Mucosa of stomach (tissue), 1 donor: ENCODE measurements around the gene TAS1R3.

Experiments
- H3K27me3 ChIP-seq: one replicate; pipeline ENCODE4 v1.7.0; 2013; ENCODE audit warnings: mild to moderate bottlenecking, low read length; ENCODE audit not compliant: control insufficient read depth, insufficient read depth
- H3K36me3 ChIP-seq: one replicate; pipeline ENCODE4 v1.7.0; 2013; ENCODE audit warnings: low read length; ENCODE audit not compliant: control insufficient read depth, insufficient read depth
- H3K4me1 ChIP-seq: one replicate; pipeline ENCODE4 v1.7.0; 2013; ENCODE audit warnings: mild to moderate bottlenecking, low read length; ENCODE audit not compliant: control insufficient read depth, insufficient read depth
- H3K4me3 ChIP-seq: one replicate; pipeline ENCODE4 v1.7.0; 2013; ENCODE audit warnings: low read length
- H3K9ac ChIP-seq: one replicate; pipeline ENCODE4 v1.7.0; 2013; ENCODE audit warnings: mild to moderate bottlenecking, low read length, moderate library complexity
- H3K9me3 ChIP-seq: one replicate; pipeline ENCODE4 v1.7.0; 2013; ENCODE audit warnings: mild to moderate bottlenecking, low read length, moderate library complexity; ENCODE audit not compliant: control insufficient read depth
- donor health status: Pancreatic carcinoma.

TAS1R3 gene

GRCh38 chr1:1373051-1373814, 42.2 kb downstream of the TAS1R3 start:
- Histone ChIP-seq H3K27me3 (no peaks in the 10 kb centered on the region), H3K36me3 (no peaks in the 10 kb centered on the region), H3K9ac (no peak overlapping the region), H3K9me3 (no peaks in the 10 kb centered on the region), H3K4me1 (peaks cover 29% of the 10 kb centered on the region), H3K4me3 (no peak overlapping the region)

DNA sequence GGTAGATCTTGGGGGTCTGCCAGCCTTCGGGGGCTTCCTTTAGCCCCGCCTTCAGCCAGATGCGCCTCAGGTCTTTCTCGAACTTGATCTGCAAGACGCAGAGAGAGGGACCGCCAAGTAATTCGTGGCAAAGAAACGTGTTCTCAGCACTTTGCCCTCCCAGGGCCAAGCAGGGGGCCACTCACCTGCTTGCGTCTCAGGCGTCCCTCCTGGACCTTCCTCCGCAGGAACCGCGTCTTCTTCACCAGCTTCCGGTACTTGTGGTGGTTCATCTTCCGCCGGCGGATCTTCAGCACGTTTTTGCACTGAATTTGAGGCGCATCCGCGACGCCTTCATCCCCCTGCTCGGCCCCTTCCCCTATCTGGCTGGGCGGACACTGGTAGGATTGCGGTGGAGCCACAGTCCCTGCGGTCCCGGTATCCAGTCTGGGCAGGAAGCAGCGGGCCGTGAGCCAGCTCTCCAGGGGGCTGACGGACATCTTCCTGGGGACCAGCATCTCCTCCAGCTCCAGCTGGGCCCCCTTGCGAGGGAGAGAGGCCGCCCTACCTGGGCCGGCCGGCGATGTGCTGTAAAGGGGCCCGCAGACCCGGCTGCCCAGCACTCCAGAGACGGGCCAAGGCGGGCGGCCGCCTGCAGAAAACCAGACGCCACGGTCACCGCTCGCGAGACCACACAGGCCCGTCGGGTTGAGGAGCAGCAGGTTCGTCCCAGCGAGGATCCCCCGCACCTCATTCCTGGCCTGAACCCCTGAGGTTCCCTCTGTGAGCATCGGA, 42.9 kb downstream of the TAS1R3 start:
- no peaks in the 10 kb centered on the region for H3K36me3 ChIP-seq
- no peaks in the 10 kb centered on the region for H3K9me3 ChIP-seq
- H3K4me1 ChIP-seq, result peaks cover 29% of the 10 kb centered on the region
- H3K4me3 ChIP-seq, result peak overlapping the region; percentile 74
- no peaks in the 10 kb centered on the region for H3K27me3 ChIP-seq
- H3K9ac ChIP-seq, result peak overlapping the region; percentile 92

GRCh38 chr1:1374589-1374928, 43.5 kb downstream of the TAS1R3 start:
- no peaks in the 10 kb centered on the region for H3K9me3 ChIP-seq
- H3K4me1 ChIP-seq, result peaks cover 29% of the 10 kb centered on the region
- H3K36me3 ChIP-seq, result no peaks in the 10 kb centered on the region
- peak overlapping the region; percentile 92 for H3K9ac ChIP-seq
- H3K27me3 ChIP-seq, result no peaks in the 10 kb centered on the region
- peak overlapping the region; percentile 74 for H3K4me3 ChIP-seq

DNA sequence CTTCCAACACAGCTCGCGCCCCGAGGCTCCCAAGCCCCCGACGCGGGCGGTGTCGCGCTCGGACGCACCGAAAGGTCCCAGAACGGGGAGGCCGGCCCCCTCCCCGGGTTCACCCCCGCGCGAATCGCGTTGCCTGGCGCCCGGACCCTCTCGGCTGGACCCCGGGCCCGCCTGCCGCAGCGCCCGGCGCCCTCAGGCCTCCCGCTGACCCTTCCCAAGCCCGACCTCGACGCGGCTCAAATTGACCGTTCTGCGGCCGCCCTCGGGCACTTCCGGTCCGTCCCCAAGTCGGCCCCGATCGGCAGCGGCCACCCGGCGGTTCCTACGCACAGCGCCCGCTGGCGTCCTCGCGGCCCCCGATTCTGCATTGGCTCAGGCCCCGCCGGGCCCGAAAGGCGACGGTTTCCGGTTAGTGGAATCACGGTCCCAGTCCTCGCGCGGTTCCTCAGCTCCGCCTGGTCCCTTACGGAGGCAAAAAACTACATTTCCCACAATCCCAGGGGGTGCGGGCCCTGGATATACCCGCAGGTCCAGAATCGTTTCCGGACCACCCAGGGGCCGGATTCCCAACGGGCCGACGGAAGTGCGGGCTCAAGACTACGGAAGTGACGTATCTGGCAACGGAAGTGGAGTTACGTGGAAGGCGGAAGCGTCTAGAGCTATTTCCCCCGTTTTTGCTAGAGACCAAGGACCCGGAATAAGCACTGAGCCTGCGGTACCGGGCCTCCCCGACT, 44.0 kb downstream of the TAS1R3 start, which contains the start of gene AURKAIP1:
AURKAIP1 (minus strand) TSS at position 279 of the 734 bp plus-strand sequence. CDS start 451 bp downstream, outside the sequence.
- peak within 1 kb of the TSS; percentile 92 for H3K9ac ChIP-seq
- no peaks in the 10 kb centered on the region for H3K36me3 ChIP-seq
- peak within 1 kb of the TSS; percentile 80 for H3K4me3 ChIP-seq
- no peaks in the 10 kb centered on the region for H3K27me3 ChIP-seq
- H3K9me3 ChIP-seq, result no peaks in the 10 kb centered on the region
- peaks cover 29% of the 10 kb centered on the region for H3K4me1 ChIP-seq

DNA sequence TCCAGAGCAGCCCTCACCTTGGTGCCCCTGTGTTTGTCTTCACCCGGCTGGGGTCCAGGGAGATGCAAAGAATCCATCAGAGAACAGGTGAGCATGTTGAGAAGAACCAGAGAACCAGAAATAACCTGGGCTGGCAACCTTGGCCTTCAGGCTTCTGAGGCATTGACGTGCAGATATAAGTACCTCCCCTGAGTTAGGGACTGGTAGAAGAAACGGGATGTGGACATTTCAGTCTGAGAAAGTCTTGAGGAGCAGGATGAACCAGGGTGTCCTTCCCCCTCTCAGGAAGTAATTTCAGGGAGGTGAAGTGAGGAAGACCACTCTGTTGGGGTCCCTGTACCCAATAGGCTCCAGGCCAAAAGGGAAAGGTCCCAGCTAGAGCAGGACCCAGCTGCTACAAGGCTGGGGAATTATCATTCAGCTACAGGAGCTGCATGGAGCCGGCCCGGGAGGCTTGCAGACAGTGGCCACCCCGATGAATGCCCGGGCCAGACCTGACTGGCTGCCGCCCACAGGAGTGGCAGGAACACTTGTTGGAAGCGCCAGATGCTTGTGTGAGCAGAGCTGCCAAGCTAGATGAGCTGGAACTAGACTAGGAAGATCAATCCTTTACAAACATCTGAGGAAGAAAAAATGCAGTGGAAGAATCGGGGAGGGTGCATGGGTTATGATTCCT, 45.6 kb downstream of the TAS1R3 start:
- Histone ChIP-seq H3K4me3 (no peak overlapping the region), H3K9me3 (no peaks in the 10 kb centered on the region), H3K4me1 (peaks cover 26% of the 10 kb centered on the region), H3K9ac (peak overlapping the region; percentile 92), H3K27me3 (no peaks in the 10 kb centered on the region), H3K36me3 (no peaks in the 10 kb centered on the region)

DNA sequence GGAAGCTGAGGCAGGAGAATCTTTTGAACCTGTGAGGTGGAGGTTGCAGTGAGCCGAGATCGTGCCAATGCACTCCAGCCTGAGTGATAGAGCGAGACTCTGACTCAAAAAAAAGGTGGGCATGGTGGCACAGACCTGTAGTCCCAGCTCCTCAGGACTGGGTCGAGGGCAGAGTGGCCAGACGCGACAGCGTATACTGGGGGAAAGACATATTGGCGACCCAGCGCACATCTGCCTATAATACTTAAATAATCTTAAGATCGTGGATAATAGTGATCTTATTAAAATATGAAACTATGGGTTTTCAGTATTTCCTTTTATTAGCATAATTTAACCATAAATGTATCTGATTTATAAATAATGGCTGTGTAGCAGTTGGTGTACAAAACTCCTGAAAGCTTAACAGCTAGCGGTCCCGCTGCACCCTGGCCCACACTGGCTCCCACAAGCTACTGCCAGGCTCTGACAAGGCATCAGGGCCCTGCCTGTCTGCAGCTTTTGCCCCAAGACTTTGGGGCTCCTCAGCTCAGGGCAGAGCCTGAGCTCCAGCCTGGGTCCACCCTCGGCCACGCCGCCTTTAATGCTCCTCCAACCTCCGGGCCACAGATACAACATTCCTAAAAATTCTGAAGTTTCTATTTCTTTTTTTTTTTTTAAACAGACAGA, 46.6 kb downstream of the TAS1R3 start:
- H3K36me3 ChIP-seq, result no peaks in the 10 kb centered on the region
- H3K4me1 ChIP-seq, result peaks cover 18% of the 10 kb centered on the region
- no peaks in the 10 kb centered on the region for H3K27me3 ChIP-seq
- H3K4me3 ChIP-seq, result no peak overlapping the region
- H3K9me3 ChIP-seq, result no peaks in the 10 kb centered on the region
- H3K9ac ChIP-seq, result no peak overlapping the region

DNA sequence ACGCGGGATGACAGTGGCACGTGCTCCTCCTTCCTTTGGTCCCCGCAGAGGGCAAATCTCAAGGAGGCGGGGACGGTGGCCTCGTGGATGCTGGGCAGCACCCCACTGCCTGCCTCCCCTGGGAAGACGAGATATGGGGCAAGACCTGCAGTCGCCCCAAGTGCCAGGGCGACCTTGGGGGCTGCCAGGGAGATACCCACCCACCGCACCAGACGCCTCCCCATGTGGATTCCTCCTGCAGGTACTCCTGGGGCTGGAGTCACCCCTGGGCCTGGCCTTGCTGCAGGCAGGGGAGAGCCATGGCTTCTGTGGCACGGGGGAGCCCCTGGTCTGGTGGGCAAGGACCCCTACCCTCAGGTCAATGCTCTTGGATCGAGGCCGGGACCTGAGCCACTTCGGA, 49.8 kb downstream of the TAS1R3 start:
- peaks cover 2% of the 10 kb centered on the region for H3K36me3 ChIP-seq
- peaks cover 5% of the 10 kb centered on the region for H3K4me1 ChIP-seq
- H3K9me3 ChIP-seq, result no peaks in the 10 kb centered on the region
- H3K27me3 ChIP-seq, result no peaks in the 10 kb centered on the region
- no peak overlapping the region for H3K9ac ChIP-seq
- H3K4me3 ChIP-seq, result no peak overlapping the region

DNA sequence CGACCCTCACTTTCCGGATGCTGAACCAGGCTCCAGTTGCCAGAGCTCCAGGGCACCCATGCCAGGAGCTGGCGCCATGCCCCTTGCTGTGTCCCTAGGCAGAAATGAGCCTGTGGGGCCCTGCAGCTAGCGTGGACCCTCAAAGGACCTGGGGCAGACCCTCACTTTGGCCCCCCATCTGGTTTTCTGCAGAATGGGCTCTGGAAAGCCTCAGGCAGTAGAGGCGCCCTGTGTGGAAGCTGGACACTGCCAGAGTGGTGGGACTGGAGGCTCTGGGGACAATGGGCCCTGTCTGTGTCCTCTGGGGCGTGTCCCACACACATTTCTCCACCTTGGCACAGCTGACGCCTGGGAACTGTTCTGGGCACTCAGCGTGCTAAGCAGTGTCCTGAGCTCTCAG, 50.2 kb downstream of the TAS1R3 start:
- Histone ChIP-seq H3K36me3 (peaks cover 7% of the 10 kb centered on the region), H3K9ac (no peak overlapping the region), H3K27me3 (no peaks in the 10 kb centered on the region)

More for the DNA sequence above, 50.2 kb downstream of the TAS1R3 start:
- Histone ChIP-seq H3K4me1 (peaks cover under 1% of the 10 kb centered on the region), H3K9me3 (no peaks in the 10 kb centered on the region), H3K4me3 (no peak overlapping the region)
